ENCODE results near the gene KRT35.
"Not testable (repeated sequence)": the region's sequence is repeated elsewhere in the genome, so short reads cannot be mapped to it uniquely, and the experiment has no call there.

Gene KRT35

DNA sequence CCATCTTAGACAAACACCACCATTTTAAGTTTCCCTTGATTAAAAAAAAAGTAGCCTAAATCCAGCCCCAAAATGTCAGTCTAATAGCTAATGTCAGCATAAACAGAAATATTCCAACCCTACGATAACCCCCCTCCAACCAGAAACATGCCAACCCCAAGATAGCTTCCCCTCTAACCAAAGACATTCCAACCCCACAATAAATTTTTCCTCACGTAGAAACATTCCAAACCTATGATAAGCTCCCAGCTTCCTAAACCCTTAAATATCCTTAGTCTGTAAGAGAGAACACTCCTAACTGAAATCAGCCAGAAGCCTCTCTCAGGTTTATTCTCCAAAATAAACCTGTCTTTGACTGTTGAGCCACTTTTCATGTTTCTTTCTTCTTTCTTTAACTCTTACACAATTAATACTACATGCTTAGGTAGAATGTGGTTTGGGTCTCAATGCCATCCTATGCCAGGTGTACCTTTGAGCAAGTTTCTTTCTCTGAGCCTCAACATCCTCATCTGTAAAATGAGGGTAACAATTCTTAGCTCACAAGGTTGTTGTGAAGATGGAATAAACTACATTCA lies 29.7 kb downstream of the KRT35 start:
- no peak for DNase-seq

DNA sequence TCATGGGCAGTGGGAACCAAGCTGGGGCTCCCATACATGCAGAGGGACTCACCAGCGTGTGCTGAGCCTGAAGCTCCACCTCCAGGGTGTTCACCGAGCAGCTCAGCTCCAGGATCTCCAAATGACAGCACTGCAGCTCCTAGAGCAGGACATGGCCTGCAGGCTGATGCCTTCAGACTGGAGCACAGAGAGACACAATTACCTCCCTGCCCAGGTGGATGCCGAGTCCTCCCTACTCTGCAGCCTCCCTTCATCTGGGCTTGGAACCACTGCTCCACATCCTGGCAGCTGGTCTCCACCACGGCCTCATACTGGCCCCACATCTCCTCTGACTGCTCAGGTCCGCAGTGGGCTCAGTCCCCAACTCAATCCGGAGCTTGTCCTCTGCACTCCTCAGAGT lies 31.9 kb downstream of the KRT35 start:
- DNase-seq, result no peak

DNA sequence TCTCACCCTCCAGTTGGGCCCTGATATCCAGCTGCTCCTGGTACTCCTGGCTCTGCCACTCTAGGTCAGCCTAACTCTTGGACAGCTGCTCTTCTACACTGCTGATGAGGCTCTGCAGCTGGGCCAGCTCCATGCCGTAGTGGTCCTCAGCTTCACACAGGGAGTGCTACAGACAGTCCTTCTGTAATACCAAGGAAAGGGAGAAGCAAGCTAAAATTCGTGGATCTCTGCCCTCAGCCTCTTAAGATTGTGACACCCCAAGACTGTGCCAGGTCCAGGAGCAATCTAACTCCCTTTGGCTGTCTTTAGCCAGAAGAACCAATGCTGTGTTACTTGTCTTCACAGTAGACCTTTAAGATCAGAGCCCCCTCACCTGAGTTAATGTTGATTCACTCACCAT lies 32.4 kb downstream of the KRT35 start:
- no peak for DNase-seq

DNA sequence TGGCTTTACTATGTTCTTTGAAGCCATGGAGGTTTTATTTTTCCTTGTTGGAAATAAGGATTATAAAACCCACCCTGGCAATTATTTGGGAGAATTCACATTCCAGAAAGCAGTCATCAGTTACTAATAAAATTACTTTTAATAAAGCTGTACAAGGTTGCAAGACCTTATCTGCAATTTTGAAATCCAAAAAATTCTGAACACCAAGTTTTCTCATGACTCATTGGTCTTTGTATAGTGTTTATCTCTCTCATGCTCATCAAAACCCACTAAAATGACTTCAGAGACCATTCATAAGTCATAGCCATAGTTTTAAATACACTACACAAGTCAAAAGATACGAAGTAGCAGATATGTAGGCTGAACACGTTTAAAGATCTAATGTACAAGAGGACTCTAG lies 34.1 kb downstream of the KRT35 start:
- no peak for DNase-seq

DNA sequence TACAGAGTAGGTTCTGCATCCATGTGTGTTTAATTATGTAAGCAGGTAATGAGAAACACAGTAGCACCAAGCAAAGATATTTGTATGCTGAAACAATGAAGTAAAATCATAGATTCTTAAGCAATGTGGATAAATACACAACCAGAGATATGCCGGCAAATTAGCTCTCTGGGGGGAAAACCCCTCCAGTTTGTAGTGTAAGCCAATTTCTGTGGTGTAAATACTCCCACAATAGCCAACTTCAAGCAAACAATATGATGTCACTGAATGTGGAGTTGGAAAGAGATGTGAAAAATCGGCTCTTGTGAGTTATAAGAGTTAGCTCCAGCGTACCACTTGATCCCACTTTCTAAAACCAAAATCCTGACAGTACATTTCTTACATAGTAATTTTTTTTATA lies 36.3 kb downstream of the KRT35 start:
- no peak for DNase-seq

DNA sequence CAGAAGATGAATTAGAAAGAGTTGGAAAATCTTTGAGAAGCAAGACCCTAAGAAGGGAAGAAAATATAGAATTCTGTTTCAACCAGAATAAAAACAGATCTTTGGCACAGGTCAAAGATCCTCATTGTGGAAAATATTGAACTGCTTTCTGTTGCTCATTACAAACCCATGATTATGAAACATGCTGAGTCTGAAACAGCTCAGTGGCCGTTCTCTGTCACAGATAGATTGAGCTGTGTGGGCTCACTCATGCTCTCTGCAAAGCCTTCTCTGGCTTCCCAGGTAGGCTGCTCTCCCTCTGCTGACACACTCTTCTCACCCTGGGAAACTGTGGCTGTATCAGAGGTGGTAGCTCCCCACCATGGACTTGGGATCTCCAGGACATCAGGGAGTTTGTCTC lies 36.8 kb downstream of the KRT35 start:
- DNase-seq, result no peak

DNA sequence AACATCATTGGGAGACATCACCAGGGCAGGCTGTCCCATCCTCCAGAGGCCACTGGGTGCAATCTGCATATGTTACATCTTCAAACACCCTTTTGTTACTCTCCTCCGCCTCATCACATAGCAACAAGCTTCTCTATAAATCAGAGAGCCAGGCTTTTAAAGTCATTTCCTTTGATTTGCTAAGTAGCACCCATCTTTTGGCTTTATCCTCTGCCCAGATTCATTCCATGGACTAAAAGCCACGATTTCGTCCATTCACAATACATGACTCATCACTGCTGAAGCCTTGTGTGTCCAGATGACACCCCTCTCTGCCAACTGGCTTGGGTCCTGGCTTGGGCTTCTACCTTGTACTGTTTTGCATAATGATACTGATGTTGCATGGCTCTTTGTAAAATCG lies 38.2 kb downstream of the KRT35 start:
- DNase-seq, result no peak

DNA sequence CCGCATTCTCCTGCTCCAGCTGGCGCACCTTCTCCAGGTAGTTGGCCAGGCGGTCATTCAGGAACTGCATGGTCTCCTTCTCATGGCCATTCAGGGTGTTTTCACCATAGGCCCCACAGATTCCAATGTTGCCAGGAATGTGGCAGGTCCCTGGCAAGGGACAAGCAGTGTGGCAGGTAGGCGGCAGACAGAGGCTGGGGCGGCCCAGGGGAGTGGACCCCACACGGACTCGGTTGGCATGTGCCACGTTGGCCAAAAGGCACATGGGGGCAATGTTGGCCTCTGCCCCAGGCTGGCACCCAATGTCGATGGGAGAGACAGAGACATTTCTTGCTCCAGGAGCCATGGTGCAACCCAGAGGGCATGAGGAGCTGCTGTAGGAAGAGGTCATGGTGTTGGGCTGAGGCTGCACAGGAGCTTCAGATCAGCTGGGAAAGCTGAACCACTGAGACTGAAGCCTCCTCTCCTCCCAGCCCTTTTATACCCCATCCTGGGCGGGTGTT lies 40.4 kb downstream of the KRT35 start, which contains the start of gene KRT38:
KRT38 (minus strand) TSS at position 453 of the 503 bp plus-strand sequence; CDS start at position 391, 62 bp downstream.
- no peak for DNase-seq

DNA sequence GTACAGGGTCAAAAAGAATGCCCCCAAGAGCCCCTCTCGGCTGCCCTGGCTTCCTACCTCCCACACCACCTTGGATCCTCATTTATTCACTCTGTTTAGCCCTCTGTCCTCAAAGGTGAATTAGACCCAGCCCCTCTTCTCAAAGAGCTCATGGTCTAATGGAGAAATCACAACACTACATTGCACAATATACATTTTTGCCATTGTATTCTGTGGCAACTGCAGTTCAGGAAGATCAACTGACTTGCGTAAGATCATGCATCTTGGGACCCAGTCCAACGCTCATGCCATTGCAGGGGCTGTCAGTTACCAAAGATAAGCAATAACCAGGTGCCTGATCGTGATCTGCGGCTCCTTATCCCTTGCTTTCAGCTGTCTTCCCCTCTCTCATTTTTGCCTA lies 41.6 kb downstream of the KRT35 start:
- no peak for DNase-seq

DNA sequence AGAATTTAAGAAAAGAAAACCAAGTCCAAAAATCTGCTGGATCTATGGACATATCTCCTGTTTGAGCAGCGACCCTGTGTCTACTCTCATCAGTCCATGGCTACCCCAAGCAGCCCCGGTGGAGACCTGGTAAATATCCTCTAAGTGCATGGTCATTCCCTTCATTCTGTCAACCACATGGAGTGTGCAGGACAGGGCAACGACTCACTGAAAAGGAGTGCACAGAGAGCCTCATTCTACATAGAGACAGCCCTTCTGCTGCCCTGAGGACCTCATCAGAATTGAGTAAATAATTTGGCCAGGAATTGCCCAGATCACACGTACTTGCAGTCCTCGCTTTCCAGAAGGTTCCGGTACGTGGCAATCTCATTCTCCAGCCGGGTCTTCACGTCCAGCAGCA lies 43.2 kb downstream of the KRT35 start:
- no peak for DNase-seq

DNA sequence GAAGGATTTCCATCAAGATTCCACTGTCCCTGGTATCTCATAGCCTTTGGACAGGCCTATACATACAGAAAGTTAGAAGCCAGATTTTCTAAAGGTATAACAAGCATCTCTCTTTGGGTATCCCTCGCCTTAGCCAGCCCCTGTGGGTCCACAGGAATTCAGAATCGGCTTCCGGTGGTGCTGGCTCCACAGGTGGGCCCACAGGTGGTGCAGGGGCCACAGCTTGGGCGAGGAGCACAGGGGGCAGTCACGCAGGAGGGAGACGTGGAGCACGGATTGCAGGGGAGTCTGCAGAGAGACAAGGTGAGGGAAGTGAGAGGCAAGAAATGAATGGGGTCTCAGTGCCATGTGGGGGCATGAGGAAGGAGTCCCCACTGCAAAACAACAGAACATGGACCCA lies 43.7 kb downstream of the KRT35 start:
- DNase-seq, result no peak

DNA sequence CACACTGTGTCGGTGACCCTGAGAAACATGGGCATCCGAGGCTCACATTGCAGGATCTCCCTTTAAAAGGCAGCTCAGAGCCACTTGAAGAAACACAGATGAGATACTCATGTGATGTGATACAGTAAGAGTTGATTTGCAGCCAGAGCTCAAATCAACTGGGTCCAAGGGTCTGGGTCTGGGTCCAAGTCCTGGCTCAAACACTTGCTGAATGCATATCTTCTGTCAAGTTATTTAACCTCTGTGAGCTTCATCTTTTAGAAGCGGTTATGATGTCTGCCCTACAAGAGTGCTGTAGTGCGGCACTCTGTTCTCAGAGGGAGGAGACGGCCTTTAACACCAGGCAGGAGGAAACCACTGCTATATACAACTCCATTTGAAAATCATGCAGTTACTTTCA lies 46.5 kb downstream of the KRT35 start:
- no peak for DNase-seq

DNA sequence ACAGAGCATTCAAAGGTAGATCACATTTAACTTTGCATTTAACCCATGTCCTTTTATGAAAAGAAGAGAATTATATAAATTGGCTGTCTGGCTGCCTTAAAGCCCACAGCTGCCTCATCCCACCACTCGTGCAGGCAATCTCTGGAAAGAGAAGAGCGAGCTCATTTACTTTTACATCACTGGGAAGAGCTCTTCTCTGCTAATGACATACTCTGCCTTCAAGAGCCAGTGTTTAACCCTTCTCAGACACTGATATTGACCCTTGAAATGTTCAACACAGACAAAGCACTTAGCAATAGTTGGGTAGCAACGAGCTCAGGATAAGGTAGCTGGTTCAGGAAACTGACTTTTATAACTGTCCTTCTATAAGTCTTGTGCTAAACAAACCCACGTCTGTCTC lies 46.9 kb downstream of the KRT35 start:
- peak; percentile 14 for DNase-seq

DNA sequence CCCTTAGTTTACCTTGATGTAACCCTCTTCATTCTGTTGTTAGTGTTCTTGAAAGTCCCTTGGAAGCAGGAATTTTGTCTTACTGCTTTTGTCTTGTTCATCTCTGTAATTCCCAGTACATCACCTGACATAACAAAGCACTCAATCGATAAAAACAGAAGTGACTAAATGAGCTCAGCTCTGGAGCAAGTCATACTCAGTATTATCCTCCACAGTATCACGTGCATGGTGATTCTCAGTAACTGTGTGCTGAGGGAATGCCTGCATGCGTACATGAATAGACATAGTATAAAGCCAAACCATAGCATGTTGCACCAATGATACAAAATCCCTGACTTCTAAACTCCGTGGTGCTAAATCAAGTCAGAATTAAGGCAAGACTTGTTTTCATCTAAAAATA lies 47.4 kb downstream of the KRT35 start:
- DNase-seq, result peak; percentile 12

DNA sequence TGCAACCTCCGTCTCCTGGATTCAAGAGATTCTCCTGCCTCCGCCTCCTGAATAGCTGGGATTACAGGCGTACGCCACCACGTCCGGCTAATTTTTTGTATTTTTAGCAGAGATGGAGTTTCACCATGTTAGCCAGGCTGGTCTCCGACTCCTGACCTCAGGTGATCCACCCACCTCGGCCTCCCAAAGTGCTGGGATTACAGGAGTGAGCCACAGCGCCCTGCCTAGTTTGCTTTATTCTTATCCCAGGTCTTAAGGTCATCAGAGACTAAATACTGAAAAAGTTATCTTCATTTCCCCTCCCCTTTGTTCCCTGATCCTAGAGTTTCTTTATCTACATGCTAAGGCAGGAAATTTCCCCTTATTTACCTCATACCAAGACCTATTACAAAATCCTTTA lies 50.6 kb downstream of the KRT35 start:
- DNase-seq, result not testable (repeated sequence)

DNA sequence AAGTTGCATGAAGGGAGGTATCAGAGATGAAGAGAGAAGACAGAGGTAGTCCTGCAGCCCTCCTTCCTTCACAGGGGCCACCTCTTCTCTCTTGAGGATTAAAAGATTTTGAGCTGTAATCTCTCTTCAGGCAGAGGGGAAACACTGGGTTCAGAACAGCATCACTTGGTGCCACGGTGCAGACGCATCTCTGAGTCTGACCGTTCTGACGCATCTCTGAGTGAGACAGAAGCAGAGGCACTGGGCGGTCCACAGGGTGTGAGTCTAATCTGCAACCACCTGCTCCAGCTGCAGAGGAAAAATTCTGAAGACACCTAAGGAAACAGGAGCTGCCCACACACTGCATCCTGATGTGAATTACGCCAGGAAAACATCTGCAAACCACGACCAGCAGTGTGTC lies 51.3 kb downstream of the KRT35 start:
- no peak for DNase-seq

DNA sequence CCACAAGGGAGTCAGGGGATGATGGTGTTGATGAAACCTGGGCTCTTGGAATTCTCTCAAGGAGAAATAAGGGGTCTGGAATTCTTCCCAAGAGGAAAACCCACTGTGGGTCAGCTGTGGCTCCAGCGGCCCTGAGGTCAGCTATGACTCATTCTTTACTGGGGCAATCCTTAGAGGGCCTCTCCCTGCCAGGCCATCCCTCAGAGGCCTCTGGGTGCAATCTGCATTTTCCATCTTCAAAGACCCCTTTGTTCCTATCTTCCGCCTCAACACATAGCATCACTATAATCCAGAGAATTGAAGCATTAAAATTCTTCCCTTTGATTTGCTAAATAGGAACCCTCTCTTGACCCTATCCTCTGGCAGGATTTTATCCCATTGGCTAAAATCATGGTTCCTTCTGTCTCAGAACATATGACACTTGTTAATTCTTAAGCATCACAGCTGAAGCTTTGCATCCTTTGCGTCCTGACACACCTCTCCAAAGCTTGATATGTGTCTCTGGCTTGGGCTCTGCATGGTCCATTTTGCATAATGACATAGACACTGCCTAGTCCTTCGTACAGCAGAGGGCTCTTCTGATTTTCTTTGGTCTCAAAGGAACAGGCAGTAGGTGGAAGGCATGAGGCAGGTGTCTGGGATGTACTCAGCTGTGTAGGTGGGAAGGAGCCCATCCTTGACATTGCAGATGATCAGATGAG lies 52.2 kb downstream of the KRT35 start:
- DNase-seq, result no peak

Data from NCI-H1105 treated with DMSO at 0.1 percent for 48 hours (cell line).